ENCODE data around the gene ERP27.

Gene ERP27

GRCh38 chr12:14871247-14871646 is 67.1 kb downstream of the ERP27 start:
- DNase-seq (ENCODE audit: low read depth, low spot score) = no peak

- DNase-seq (ENCODE audit: low read depth, low spot score) = no peak
Observed at GRCh38 chr12:14868916-14869506, 69.3 kb downstream of the ERP27 start.
